OCI-LY3 (cell line): ENCODE measurements around the gene ELOA.

ENCODE experiments used
- EZH2phosphoT487 ChIP-seq: fragments of 200-600 bp; shearing (Covaris generic); IDR thresholded peaks from 2 replicates; pipeline ENCODE4 v1.6.1; 2018; ENCODE audit warnings: antibody characterized with exemption, mixed run types, low read depth
- TF ChIP-seq, protein P1 (sequence below): fragments of 200-600, 300-600 bp; sonication (generic); IDR thresholded peaks from 2 replicates; pipeline ENCODE4 v1.5.1; 2014; ENCODE audit warnings: antibody characterized with exemption, low read length, low read depth

- TF ChIP-seq, protein P1, sequence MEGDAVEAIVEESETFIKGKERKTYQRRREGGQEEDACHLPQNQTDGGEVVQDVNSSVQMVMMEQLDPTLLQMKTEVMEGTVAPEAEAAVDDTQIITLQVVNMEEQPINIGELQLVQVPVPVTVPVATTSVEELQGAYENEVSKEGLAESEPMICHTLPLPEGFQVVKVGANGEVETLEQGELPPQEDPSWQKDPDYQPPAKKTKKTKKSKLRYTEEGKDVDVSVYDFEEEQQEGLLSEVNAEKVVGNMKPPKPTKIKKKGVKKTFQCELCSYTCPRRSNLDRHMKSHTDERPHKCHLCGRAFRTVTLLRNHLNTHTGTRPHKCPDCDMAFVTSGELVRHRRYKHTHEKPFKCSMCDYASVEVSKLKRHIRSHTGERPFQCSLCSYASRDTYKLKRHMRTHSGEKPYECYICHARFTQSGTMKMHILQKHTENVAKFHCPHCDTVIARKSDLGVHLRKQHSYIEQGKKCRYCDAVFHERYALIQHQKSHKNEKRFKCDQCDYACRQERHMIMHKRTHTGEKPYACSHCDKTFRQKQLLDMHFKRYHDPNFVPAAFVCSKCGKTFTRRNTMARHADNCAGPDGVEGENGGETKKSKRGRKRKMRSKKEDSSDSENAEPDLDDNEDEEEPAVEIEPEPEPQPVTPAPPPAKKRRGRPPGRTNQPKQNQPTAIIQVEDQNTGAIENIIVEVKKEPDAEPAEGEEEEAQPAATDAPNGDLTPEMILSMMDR = no peak
- no peak for TF ChIP-seq EZH2phosphoT487
These were observed 44.8 kb upstream of the ELOA start for GRCh38 chr1:23698466-23698865.
